AG09319 (cell line): Measurements from ENCODE around the gene GRIK2.

ENCODE experiments used
- DNase-seq: peaks from one replicate; pipeline ENCODE4 v3.0.0-alpha.2; 2010; ENCODE audit warnings: low read depth; ENCODE audit errors: extremely low read depth
- TF ChIP-seq, protein P1 (sequence below): IDR thresholded peaks from 2 replicates; pipeline ENCODE4 v1.5.1; 2011; ENCODE audit warnings: low read depth, mild to moderate bottlenecking, inconsistent platforms, low read length, moderate library complexity

GRIK2 gene

GRCh38 chr6:101784094-101784493 is 390.6 kb downstream of the GRIK2 start:
- TF ChIP-seq, protein P1, sequence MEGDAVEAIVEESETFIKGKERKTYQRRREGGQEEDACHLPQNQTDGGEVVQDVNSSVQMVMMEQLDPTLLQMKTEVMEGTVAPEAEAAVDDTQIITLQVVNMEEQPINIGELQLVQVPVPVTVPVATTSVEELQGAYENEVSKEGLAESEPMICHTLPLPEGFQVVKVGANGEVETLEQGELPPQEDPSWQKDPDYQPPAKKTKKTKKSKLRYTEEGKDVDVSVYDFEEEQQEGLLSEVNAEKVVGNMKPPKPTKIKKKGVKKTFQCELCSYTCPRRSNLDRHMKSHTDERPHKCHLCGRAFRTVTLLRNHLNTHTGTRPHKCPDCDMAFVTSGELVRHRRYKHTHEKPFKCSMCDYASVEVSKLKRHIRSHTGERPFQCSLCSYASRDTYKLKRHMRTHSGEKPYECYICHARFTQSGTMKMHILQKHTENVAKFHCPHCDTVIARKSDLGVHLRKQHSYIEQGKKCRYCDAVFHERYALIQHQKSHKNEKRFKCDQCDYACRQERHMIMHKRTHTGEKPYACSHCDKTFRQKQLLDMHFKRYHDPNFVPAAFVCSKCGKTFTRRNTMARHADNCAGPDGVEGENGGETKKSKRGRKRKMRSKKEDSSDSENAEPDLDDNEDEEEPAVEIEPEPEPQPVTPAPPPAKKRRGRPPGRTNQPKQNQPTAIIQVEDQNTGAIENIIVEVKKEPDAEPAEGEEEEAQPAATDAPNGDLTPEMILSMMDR, result no peak
- DNase-seq, result no peak

DNA sequence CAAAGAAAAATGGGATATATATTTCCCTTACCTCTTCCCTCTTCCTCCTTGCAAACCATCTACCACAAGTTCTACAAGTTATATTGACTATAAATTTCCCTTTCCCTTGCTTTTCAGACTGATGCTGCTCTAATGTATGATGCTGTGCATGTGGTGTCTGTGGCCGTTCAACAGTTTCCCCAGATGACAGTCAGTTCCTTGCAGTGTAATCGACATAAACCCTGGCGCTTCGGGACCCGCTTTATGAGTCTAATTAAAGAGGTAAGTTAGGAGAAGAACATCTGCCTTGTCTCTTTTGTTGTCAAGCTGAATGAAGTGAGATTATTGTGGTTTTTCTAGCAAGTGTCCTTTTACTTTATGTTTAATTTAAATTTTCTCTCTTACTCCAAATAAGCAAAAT is 406.0 kb downstream of the GRIK2 start:
- TF ChIP-seq, protein P1, result no peak
- DNase-seq, result no peak

DNA sequence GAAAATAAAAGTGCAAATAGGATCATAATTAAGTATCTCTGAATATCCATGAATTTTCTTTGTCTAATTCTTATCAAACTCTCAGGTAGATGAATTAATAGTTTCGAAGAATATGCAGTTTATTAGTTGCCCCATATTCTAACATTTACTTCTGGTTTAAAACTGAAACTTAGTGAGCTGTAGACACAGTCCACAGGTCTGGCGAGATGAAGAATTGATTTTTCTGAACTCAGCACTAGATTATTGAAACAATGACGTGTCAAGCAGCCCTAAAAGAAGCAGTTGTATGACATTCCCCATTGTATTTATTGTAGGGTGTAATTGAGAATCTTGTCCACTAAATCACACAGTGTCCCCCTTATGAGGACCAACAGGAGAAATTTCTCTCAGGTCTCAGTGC is 407.1 kb downstream of the GRIK2 start:
- DNase-seq, result no peak
- TF ChIP-seq, protein P1, result no peak

- TF ChIP-seq, protein P1, result no peak
- no peak for DNase-seq
Observed at GRCh38 chr6:101803136-101803535, 409.6 kb downstream of the GRIK2 start.

- no peak for DNase-seq
- TF ChIP-seq, protein P1, result no peak
Observed at GRCh38 chr6:101806241-101806640, 412.7 kb downstream of the GRIK2 start.

DNA sequence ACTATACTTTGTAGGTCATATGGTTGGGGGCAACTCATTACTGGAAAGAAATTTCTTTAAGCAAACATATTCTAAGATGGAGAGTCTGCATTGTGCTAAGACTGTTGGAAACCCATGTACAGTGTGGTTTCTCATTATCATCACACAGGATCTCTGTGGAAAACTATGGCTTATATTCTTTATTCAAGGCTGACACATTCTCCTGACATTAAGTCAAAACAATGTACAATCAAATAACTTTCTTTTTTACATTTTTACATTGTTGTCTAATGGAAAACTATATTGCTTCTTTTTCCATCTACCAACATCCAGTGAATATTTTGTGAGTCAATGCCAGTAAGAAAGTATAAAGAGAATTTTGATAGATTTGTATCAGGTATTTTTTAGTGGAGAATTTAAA is 417.6 kb downstream of the GRIK2 start:
- TF ChIP-seq, protein P1, result no peak

GRCh38 chr6:101816716-101817115 is 423.2 kb downstream of the GRIK2 start:
- no peak for DNase-seq
- TF ChIP-seq, protein P1, result no peak

More for the DNA sequence above, 417.6 kb downstream of the GRIK2 start:
- no peak for DNase-seq
